GM12864 (cell line): Measurements from ENCODE around the gene NOS1AP.

Experiments used
- DNase-seq: peaks from one replicate; pipeline ENCODE4 v3.0.0-alpha.2; 2011; ENCODE audit warnings: low read depth
- H3K4me3 ChIP-seq: 2 replicates; pipeline ENCODE4 v1.5.1; 2011; ENCODE audit warnings: mild to moderate bottlenecking, low read depth, low read length, control low read depth
- TF ChIP-seq, protein P1 (sequence below): IDR thresholded peaks from 2 replicates; pipeline ENCODE4 v1.5.1; 2011; ENCODE audit warnings: low read depth, mild to moderate bottlenecking, moderate library complexity, low read length, control low read depth, inconsistent platforms; ENCODE audit errors: missing control alignments

The NOS1AP gene

DNA sequence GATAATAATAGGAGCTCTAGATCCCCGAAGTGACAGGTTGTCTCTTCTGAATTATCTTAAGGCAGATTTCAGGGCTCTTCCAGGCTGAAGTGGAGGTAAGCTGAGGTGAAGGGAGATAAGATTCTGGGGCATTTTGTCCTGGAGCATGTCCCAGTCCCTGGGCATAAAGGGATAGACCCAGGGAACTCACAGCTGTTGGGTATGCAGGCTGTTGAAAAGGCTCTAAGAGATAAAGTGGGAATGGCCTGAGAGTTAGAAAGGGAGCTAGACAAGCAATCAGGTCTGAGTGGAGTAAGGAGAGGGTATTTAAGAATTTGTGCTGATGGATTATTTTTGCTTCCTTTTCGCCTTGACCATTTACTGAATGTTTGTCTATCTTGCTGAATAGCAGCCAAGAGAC, 123.7 kb downstream of the NOS1AP start:
- no peak overlapping the region for H3K4me3 ChIP-seq
- no peak for DNase-seq
- TF ChIP-seq, protein P1, sequence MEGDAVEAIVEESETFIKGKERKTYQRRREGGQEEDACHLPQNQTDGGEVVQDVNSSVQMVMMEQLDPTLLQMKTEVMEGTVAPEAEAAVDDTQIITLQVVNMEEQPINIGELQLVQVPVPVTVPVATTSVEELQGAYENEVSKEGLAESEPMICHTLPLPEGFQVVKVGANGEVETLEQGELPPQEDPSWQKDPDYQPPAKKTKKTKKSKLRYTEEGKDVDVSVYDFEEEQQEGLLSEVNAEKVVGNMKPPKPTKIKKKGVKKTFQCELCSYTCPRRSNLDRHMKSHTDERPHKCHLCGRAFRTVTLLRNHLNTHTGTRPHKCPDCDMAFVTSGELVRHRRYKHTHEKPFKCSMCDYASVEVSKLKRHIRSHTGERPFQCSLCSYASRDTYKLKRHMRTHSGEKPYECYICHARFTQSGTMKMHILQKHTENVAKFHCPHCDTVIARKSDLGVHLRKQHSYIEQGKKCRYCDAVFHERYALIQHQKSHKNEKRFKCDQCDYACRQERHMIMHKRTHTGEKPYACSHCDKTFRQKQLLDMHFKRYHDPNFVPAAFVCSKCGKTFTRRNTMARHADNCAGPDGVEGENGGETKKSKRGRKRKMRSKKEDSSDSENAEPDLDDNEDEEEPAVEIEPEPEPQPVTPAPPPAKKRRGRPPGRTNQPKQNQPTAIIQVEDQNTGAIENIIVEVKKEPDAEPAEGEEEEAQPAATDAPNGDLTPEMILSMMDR = no peak

DNA sequence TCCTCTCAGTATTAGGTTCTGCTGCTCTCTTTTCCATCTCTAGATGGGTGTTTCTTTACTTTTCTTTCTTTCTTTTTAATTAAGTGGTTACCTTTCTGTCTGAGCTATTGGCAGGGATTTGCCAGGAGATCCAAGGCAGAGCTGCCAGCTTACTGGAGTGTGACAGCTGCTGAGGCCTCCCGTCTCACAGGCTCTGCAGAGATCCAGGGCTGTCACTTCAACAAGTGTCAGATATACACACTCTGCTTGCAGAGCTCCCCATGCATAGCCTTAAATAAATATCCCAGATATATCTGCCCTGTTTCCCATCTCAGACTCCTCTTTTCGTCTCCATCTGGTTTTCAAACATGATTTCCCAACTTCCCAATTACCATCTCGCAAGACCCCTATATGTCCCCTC, 124.3 kb downstream of the NOS1AP start:
- TF ChIP-seq, protein P1 = no peak
- no peak for DNase-seq
- H3K4me3 ChIP-seq = no peak overlapping the region

DNA sequence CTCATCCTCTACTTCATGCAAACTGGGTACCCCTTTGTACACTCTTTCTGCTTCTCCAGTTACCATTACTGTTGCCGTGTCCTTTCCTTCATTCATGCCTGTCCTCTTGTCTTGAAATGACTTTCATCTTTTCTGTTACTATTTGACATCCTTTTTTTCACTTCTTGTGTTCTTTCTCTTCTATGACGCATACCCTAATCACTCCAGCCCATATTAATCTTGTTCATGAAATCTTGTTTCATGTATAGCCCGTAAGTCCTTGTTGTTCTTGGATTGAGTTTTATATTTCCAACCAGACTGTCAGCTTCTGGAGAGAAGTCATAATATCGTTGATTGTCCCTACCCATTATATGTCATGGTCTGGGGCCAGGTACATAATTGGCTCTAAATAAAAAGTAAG, 126.1 kb downstream of the NOS1AP start:
- DNase-seq = no peak
- TF ChIP-seq, protein P1 = no peak
- H3K4me3 ChIP-seq = no peak overlapping the region

DNA sequence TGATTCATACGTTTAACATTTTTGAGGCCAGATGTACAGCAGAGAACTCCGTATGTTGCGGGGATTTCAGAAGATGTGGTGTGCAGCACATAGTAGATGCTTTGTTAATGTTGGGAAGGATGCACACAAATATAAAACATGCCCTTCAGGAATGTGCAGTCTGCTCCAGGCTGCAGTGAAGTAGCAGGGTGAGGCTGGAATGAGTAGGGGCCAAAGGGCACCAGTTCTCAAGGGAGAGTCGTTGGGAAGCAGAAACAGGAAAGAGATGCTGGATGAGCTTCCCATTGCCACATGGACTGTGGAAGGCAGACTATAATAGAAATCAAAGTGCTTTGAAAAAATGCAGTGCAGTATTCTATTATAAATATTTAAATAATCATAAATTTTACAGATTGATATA, 126.9 kb downstream of the NOS1AP start:
- DNase-seq = no peak
- TF ChIP-seq, protein P1 = no peak
- H3K4me3 ChIP-seq = no peak overlapping the region

DNA sequence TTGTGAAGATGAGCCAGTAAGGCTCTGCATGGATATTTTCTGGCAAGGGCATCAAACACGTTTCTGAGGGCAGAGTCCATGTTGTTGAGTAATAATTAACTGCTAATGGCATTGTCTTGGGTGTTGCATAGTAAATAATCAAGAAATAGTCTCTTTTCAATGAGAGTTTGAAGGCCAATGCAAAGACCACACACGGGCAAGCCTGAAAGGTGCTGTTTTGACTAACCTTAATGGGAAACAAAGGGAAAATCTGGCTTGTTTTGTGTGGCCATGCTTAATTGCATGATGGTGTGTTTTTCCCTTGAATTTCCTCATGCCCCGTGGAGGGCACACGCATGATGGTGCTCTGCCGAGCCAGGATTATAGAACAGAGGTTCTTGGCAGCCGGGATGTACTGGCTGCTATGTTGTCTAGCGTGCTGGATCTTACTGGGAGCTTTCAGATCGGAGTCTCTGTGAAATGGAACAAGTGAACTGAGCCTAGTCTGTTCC, 127.6 kb downstream of the NOS1AP start:
- DNase-seq = no peak
- TF ChIP-seq, protein P1 = no peak
- H3K4me3 ChIP-seq = no peak overlapping the region

DNA sequence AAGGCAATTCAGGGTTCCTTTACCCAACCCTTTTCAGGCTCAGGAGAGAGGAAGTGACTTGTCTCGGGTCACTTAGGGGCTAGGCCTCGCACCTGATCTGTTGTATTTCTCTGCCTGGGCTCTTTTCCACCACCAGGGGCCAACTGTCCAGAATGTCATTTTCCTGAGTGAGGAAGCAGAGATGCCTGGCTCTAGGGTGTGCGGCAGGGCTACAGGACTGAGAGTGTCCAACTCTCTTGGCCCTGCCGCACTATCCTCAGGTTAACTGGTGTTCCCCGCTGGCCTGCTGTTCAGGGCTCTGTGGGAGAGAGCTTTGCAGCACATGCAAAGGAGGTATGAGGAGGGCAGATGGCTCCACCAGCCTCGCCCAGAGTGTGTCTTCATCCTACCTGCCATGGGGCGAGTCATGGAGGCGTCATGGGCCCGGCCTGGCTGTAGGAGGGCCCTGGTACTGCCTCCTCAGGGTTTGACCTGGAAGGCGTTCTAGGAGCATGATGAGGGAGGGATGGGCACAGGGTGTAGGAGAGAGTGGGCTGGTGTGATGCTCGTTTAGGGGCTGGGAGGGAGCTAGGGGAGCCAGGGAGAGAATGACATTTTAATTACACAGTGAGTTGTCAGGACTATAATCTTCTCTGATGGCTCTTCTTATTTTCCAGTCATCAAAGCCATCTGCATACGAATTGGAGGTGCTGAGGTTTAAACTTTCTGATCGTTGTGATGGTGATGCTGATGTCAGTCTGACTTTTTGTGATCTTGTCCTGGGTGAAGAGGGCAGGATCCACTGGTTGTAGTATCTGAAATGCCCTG, 128.3 kb downstream of the NOS1AP start:
- H3K4me3 ChIP-seq = no peak overlapping the region
- TF ChIP-seq, protein P1 = no peak
- DNase-seq = no peak
